ENCODE measurements around the gene FRMD4A.

FRMD4A gene

GRCh38 chr10:13759168-13759567 lies 571.6 kb downstream of the FRMD4A start:
- Mint-ChIP-seq H3K27ac (no peak overlapping the region), H3K27me3 (no peaks in the 10 kb centered on the region), H3K4me3 (no peak overlapping the region), H3K36me3 (ENCODE audit: low read depth) (no peaks in the 10 kb centered on the region), H3K4me1 (peaks cover 4% of the 10 kb centered on the region), H3K9me3 (no peaks in the 10 kb centered on the region)
- no peak for DNase-seq
- no peak for ATAC-seq

DNA sequence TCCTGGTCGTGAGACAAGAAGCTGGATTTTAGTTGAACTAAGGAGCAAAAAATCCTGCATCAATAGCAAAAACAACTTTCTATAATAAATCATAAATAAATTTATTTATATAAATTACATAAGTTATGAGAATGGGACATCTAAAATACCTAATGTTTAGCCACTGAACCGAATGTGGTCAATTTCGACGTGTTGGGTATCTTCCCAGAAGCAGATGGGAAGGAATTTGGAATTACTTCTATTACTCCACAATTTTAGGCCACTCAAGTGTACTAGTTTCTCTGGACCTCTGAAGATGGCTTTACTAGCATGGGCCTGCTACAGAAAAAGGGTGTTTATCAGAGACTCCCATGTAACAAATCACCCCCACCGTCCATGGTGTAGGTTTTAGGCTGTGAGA lies 572.0 kb downstream of the FRMD4A start:
- no peak overlapping the region for H3K27ac Mint-ChIP-seq
- ATAC-seq: no peak
- H3K36me3 Mint-ChIP-seq (ENCODE audit: low read depth): no peaks in the 10 kb centered on the region
- no peak for DNase-seq
- no peaks in the 10 kb centered on the region for H3K9me3 Mint-ChIP-seq
- H3K27me3 Mint-ChIP-seq: no peaks in the 10 kb centered on the region
- H3K4me3 Mint-ChIP-seq: no peak overlapping the region
- peaks cover 4% of the 10 kb centered on the region for H3K4me1 Mint-ChIP-seq

GRCh38 chr10:13758312-13758711 lies 572.4 kb downstream of the FRMD4A start:
- Mint-ChIP-seq H3K27me3 (no peaks in the 10 kb centered on the region), H3K9me3 (no peaks in the 10 kb centered on the region), H3K4me1 (peaks cover 4% of the 10 kb centered on the region), H3K27ac (no peak overlapping the region), H3K36me3 (ENCODE audit: low read depth) (no peaks in the 10 kb centered on the region), H3K4me3 (no peak overlapping the region)
- no peak for ATAC-seq
- DNase-seq: no peak

- Mint-ChIP-seq H3K27me3 (no peaks in the 10 kb centered on the region), H3K27ac (no peak overlapping the region), H3K4me1 (peaks cover 4% of the 10 kb centered on the region), H3K9me3 (no peaks in the 10 kb centered on the region), H3K36me3 (ENCODE audit: low read depth) (no peaks in the 10 kb centered on the region), H3K4me3 (no peak overlapping the region)
- ATAC-seq: no peak
- no peak for DNase-seq
Measured at GRCh38 chr10:13754277-13754676, 576.4 kb downstream of the FRMD4A start.

GRCh38 chr10:13751191-13751764 lies 579.4 kb downstream of the FRMD4A start:
- no peak for ATAC-seq
- DNase-seq: no peak
- Mint-ChIP-seq H3K27ac (no peak overlapping the region), H3K36me3 (ENCODE audit: low read depth) (no peaks in the 10 kb centered on the region), H3K27me3 (no peaks in the 10 kb centered on the region), H3K4me3 (no peak overlapping the region), H3K4me1 (no peaks in the 10 kb centered on the region), H3K9me3 (no peaks in the 10 kb centered on the region)

GRCh38 chr10:13750299-13751190 lies 580.2 kb downstream of the FRMD4A start:
- no peaks in the 10 kb centered on the region for H3K36me3 Mint-ChIP-seq (ENCODE audit: low read depth)
- ATAC-seq: no peak
- no peak overlapping the region for H3K4me3 Mint-ChIP-seq
- no peaks in the 10 kb centered on the region for H3K4me1 Mint-ChIP-seq
- no peak for DNase-seq
- H3K9me3 Mint-ChIP-seq: no peaks in the 10 kb centered on the region
- H3K27me3 Mint-ChIP-seq: peaks cover 2% of the 10 kb centered on the region
- no peak overlapping the region for H3K27ac Mint-ChIP-seq

DNA sequence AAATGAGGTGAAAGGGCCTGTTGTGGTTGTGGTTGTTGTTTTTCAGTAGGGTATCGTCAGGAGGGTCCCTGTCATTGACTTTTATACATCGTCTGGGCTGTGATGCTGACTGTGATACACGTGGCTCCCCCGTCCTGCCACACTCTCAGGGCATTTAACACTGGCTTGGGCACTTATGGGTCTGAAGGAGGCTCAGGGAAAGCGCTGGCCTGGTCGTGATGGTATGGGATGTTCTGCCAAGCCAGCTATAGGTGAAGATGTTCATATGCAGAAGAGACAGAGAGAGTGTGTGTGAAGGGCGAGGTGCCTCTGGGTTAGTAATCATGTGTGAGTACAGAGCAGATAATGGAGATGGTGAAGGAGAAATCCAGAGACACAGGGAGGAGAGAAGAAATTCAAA lies 585.5 kb downstream of the FRMD4A start:
- Mint-ChIP-seq H3K27ac (no peak overlapping the region), H3K36me3 (ENCODE audit: low read depth) (no peaks in the 10 kb centered on the region), H3K9me3 (no peaks in the 10 kb centered on the region), H3K4me3 (no peak overlapping the region), H3K4me1 (peaks cover 11% of the 10 kb centered on the region), H3K27me3 (peaks cover 9% of the 10 kb centered on the region)
- ATAC-seq (no peak), DNase-seq (no peak)

GRCh38 chr10:13743963-13744362 lies 586.8 kb downstream of the FRMD4A start:
- H3K9me3 Mint-ChIP-seq: no peaks in the 10 kb centered on the region
- H3K36me3 Mint-ChIP-seq (ENCODE audit: low read depth): no peaks in the 10 kb centered on the region
- no peak overlapping the region for H3K27ac Mint-ChIP-seq
- ATAC-seq (no peak), DNase-seq (no peak)
- H3K4me1 Mint-ChIP-seq: peaks cover 11% of the 10 kb centered on the region
- H3K4me3 Mint-ChIP-seq: no peak overlapping the region
- peaks cover 9% of the 10 kb centered on the region for H3K27me3 Mint-ChIP-seq

DNA sequence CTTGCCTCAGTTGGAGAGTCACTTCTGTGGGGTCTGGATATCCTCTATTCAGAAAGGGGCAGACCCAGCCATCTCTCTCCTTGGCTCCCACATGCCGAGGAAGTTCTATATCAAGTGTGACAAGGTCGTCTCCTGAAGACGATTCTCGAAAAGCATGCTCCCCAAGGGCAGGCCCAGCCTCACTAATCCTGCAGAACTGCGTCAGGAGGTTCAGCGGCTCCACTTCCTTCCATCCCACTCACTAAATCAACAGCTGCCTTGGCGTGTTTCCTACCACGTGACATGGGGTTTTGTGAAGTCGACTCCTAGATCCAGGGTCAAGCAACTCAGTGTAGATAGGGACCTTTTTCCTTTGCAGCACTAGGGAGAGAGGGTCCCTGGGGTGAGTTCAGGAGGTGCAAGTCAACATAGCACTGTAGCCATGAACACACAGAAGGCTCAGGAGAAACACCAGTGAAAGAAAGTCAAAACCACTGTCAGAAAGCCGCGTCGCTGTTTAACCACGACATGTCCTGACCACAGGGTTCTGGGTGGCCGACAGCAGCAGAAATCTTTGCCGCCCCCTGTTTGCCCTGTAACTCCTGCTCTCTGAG lies 587.5 kb downstream of the FRMD4A start:
- Mint-ChIP-seq H3K9me3 (no peaks in the 10 kb centered on the region), H3K27ac (no peak overlapping the region), H3K4me3 (no peak overlapping the region), H3K36me3 (ENCODE audit: low read depth) (no peaks in the 10 kb centered on the region), H3K4me1 (peaks cover 11% of the 10 kb centered on the region), H3K27me3 (peaks cover 9% of the 10 kb centered on the region)
- DNase-seq (no peak), ATAC-seq (peak; percentile 31)

DNA sequence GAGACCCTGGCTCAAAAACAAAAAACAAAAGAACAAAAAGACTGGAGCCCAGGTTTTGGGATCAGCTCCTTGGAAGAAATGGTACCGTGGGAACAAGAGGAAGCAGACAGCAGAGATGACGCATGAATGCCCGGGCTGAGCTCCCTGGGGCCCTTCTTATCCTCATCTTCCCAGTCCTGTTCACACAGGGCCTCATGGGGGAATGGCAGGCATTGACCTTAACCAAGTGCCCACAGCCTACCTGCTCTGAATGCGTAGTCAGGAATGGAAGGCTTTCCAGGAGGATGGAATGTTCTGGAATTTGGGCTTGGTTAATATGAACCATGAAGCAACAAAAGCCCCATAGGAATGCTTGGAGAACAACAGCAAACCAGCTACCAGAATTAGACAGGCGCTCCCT lies 589.3 kb downstream of the FRMD4A start:
- Mint-ChIP-seq H3K27ac (no peak overlapping the region), H3K4me1 (peaks cover 11% of the 10 kb centered on the region), H3K27me3 (peaks cover 9% of the 10 kb centered on the region), H3K4me3 (no peak overlapping the region), H3K9me3 (no peaks in the 10 kb centered on the region), H3K36me3 (ENCODE audit: low read depth) (no peaks in the 10 kb centered on the region)
- no peak for ATAC-seq
- no peak for DNase-seq

- DNase-seq (no peak), ATAC-seq (no peak)
- Mint-ChIP-seq H3K27me3 (peaks cover 7% of the 10 kb centered on the region), H3K4me3 (no peak overlapping the region), H3K4me1 (peaks cover 11% of the 10 kb centered on the region), H3K36me3 (ENCODE audit: low read depth) (no peaks in the 10 kb centered on the region), H3K27ac (no peak overlapping the region), H3K9me3 (no peaks in the 10 kb centered on the region)
Measured at GRCh38 chr10:13740461-13740860, 590.3 kb downstream of the FRMD4A start.

GRCh38 chr10:13739183-13739582 lies 591.5 kb downstream of the FRMD4A start:
- no peaks in the 10 kb centered on the region for H3K36me3 Mint-ChIP-seq (ENCODE audit: low read depth)
- H3K4me3 Mint-ChIP-seq: no peak overlapping the region
- DNase-seq: no peak
- no peaks in the 10 kb centered on the region for H3K9me3 Mint-ChIP-seq
- ATAC-seq: no peak
- peaks cover 11% of the 10 kb centered on the region for H3K4me1 Mint-ChIP-seq
- H3K27me3 Mint-ChIP-seq: peaks cover 5% of the 10 kb centered on the region
- no peak overlapping the region for H3K27ac Mint-ChIP-seq

DNA sequence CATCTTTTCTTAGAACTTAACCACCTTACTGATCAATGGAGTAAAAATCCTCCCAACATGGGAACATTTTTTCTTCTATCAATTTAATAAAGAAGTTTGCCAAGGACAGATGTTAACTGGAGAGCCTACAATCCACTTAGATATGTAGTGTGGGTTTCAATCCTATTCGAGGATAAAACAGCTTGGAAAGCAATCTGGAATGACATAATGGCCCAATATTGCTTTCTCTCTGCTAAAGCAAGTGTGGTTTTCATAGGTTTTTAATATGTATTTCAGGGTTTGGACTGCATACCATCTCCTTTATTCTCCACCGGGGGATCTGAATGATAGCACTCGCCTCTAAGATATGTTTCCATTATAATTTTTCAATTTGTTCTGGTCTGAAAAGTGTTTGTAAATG lies 594.2 kb downstream of the FRMD4A start:
- no peaks in the 10 kb centered on the region for H3K27me3 Mint-ChIP-seq
- no peaks in the 10 kb centered on the region for H3K4me1 Mint-ChIP-seq

GRCh38 chr10:13734151-13734550 lies 596.6 kb downstream of the FRMD4A start:
- Mint-ChIP-seq H3K4me3 (no peak overlapping the region), H3K27me3 (no peaks in the 10 kb centered on the region), H3K4me1 (no peaks in the 10 kb centered on the region), H3K27ac (no peak overlapping the region), H3K9me3 (no peaks in the 10 kb centered on the region), H3K36me3 (ENCODE audit: low read depth) (no peaks in the 10 kb centered on the region)
- DNase-seq: no peak
- no peak for ATAC-seq

More for the DNA sequence above, 594.2 kb downstream of the FRMD4A start:
- H3K27ac Mint-ChIP-seq: no peak overlapping the region
- no peaks in the 10 kb centered on the region for H3K36me3 Mint-ChIP-seq (ENCODE audit: low read depth)
- no peak overlapping the region for H3K4me3 Mint-ChIP-seq
- H3K9me3 Mint-ChIP-seq: no peaks in the 10 kb centered on the region
- DNase-seq (no peak), ATAC-seq (no peak)

DNA sequence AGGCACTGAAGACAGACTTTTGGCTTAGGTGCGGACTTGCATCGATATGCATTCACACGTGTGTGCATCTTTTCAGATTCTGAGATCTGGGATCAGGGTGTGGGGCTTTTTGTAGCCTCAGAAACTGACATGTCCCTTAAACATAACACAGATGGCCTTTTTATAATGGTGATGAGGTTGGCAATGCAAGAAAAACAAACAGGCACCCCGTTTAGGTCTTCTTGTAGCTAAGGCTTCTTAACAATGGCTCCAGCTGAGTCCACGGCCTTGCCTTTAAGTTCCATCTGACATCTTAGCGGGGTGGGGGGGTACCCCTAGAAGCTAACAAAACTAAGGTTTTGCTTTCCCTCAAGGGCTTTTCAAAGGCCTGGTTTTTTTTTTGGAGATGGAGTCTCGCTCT lies 597.7 kb downstream of the FRMD4A start:
- DNase-seq (no peak), ATAC-seq (no peak)
- no peak overlapping the region for H3K4me3 Mint-ChIP-seq
- H3K4me1 Mint-ChIP-seq: no peaks in the 10 kb centered on the region
- no peaks in the 10 kb centered on the region for H3K27me3 Mint-ChIP-seq
- no peaks in the 10 kb centered on the region for H3K9me3 Mint-ChIP-seq
- H3K27ac Mint-ChIP-seq: no peak overlapping the region
- no peaks in the 10 kb centered on the region for H3K36me3 Mint-ChIP-seq (ENCODE audit: low read depth)
